ENCODE data around the gene INO80C.

Gene INO80C

GRCh38 chr18:35424356-35424755 is 73.4 kb downstream of the INO80C start:
- H3K36me3 ChIP-seq, result no peaks in the 10 kb centered on the region
- no peaks in the 10 kb centered on the region for H3K27me3 ChIP-seq
- H3K4me1 ChIP-seq, result no peaks in the 10 kb centered on the region
- TF ChIP-seq CTCF (IDR thresholded peaks at IDR 0.05; ENCODE audit: low read depth, low read length), result no peak
- no peak for DNase-seq
- no peak overlapping the region for H3K4me3 ChIP-seq (ENCODE audit: low read depth, low read length)
- H3K9me3 ChIP-seq, result no peaks in the 10 kb centered on the region

GRCh38 chr18:35422237-35422636 is 75.5 kb downstream of the INO80C start:
- Histone ChIP-seq H3K36me3 (no peaks in the 10 kb centered on the region), H3K27me3 (no peaks in the 10 kb centered on the region), H3K4me3 (ENCODE audit: low read depth, low read length) (no peak overlapping the region), H3K9me3 (no peaks in the 10 kb centered on the region), H3K4me1 (no peaks in the 10 kb centered on the region)
- no peak for DNase-seq
- no peak for TF ChIP-seq CTCF (IDR thresholded peaks at IDR 0.05; ENCODE audit: low read depth, low read length)

- H3K9me3 ChIP-seq, result no peaks in the 10 kb centered on the region
- no peak for TF ChIP-seq CTCF (IDR thresholded peaks at IDR 0.05; ENCODE audit: low read depth, low read length)
- H3K4me1 ChIP-seq, result no peaks in the 10 kb centered on the region
- DNase-seq, result no peak
- H3K27me3 ChIP-seq, result no peaks in the 10 kb centered on the region
- no peaks in the 10 kb centered on the region for H3K36me3 ChIP-seq
- H3K4me3 ChIP-seq (ENCODE audit: low read depth, low read length), result no peak overlapping the region
Observed at GRCh38 chr18:35418610-35419009, 79.2 kb downstream of the INO80C start.

All from BE2C (cell line).